ENCODE measurements around the gene MT1H.
"Not testable (repeated sequence)": the region's sequence is repeated elsewhere in the genome, so short reads cannot be mapped to it uniquely, and the experiment has no call there.

The MT1H gene

GRCh38 chr16:56669005-56669839, at the start of gene MT1H:
Gene MT1H (plus strand): TSS chr16:56669814. CDS start chr16:56669885, 71 bp downstream.
- no peak for DNase-seq (ENCODE audit: low read depth)

- no peak for DNase-seq (ENCODE audit: low read depth)
These were observed 49.2 kb upstream of the MT1H start for GRCh38 chr16:56620339-56620897.

DNA sequence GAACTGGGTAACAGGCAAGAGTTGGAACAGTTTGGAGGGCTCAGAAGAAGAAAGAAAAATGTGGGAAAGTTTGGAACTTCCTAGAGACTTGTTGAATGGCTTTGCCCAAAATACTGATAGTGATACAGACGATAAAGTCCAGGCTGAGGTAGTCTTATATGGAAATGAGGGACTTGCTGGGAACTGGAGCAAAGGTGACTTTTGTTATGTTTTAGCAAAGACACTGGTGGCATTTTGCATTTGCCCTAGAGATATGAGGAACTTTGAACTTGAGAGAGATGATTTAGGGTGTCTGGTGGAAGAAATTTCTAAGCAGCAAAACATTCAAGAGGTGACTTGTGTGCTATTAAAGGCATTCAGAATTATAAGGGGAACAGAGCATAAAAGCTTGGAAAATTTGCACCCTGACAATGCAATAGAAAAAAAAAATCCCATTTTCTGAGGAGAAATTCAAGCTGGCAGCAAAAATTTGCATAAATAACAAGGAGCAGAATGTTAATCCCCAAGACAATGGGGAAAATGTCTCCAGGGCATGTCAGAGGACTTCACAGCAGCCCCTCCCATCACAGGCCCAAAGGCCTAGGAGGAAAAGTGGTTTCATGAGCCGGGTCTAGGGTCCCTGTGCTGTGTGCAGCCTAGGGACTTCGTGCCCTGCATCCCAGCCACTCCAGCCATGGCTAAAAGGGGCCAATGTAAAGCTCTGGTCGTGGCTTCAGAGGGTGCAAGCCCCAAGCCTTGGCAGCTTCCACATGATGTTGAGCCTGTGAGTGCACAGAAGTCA, 47.8 kb upstream of the MT1H start:
- not testable (repeated sequence) for DNase-seq (ENCODE audit: low read depth)

GRCh38 chr16:56623184-56623583, 46.4 kb upstream of the MT1H start:
- not testable (repeated sequence) for DNase-seq (ENCODE audit: low read depth)

GRCh38 chr16:56623637-56624036, 46.0 kb upstream of the MT1H start:
- DNase-seq (ENCODE audit: low read depth): no peak

- no peak for DNase-seq (ENCODE audit: low read depth)
These were observed 44.3 kb upstream of the MT1H start, which contains the start of gene MT1E for GRCh38 chr16:56625140-56625942. Gene MT1E (plus strand): TSS chr16:56625781. CDS start chr16:56625852, 71 bp downstream.

GRCh38 chr16:56625943-56626654, 43.5 kb upstream of the MT1H start:
- no peak for DNase-seq (ENCODE audit: low read depth)

GRCh38 chr16:56626685-56627084, 42.9 kb upstream of the MT1H start:
- no peak for DNase-seq (ENCODE audit: low read depth)

DNA sequence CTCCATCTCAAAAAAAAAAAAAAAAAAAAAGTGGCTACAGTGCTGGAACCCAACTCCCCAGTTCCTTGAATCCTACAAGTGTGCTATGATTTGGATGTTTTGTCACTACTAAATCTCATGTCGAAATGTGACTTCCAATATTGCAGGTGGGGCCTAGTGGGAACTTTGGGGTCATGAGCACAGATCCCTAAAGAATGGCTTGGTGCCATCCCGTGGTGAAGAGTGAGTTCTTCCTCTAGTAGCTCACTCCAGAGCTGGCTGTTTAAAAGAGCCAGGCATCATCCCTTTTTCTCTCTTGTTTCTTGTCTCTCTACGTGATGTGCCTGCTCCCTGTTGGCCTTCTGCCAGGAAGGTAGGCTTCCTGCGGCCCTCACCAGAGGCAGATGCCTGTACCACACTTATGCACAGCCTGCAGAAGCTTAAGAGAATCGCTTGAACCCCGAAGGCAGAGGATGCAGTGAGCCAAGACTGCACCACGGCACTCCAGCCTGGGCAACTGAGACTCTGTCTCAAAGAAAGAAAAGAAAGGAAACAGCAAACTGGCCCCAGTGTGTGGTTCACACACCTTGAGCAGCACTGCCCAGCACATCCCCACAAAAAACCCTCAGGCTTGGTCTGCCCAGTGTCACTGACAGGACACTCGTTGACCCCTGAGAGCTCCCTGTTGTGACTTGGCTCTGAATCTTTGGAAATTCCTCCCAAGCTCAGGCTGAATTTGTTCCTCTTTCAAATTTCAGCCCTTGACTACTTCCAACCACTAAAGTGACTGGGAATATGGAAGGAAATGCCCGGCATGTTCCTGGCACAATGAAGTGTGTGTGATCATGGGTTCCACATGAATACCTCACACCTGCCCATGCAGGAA, 40.9 kb upstream of the MT1H start:
- no peak for DNase-seq (ENCODE audit: low read depth)

GRCh38 chr16:56629531-56629930, 40.1 kb upstream of the MT1H start:
- no peak for DNase-seq (ENCODE audit: low read depth)

DNA sequence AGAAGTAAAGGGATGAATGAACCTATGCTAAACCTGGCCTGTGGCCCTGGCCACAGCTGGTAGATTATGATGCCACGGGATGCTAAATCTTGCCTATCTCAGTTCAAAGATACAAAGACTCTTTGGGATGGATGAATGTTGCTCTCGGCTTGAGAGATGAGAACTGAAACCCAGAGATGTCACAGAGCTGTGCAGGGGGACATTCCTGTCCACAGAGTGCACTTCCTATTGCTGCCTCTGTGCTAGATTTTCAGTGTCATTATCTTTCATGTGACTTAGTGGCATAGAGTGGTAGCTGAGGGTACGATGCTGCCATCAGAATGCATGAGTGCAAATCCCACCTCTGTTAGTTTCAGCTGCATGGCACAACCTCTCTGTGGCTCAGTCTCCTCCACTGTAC, 39.5 kb upstream of the MT1H start:
- no peak for DNase-seq (ENCODE audit: low read depth)

DNA sequence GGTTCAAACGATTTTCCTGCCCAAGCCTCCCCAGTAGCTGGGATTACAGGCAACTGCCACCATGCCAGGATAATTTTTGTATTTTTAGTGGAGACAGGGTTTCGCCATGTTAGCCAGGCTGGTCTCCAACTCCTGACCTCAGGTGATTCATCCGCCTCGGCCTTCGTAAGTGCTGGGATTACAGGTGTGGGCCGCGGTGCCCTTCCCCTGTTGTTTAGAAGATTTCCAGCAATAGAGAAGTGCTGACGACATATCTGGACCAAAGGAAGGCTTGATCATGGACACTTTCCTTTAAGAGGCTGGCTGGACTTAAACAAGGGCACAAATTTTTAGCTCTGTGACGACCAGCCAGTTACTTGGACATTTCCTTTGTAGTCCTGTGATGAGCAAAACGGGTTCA, 38.4 kb upstream of the MT1H start:
- DNase-seq (ENCODE audit: low read depth): no peak

DNA sequence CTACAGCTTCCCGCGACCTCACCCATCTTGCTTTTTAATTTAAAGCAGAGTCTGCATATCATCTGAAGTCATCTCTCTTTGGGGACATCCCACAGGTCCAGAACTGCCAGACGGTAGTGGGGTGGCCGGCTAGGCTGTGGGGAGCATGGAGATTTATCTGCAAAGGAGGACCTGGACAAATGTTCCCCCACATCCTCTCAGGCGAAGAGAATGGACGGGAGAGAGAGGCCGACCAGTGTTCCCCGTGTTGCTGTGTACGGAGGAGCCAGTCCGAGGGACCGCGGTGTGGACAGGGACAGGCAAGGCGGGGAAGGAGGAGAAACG, 37.8 kb upstream of the MT1H start:
- DNase-seq (ENCODE audit: low read depth): no peak

GRCh38 chr16:56632156-56632847, 37.3 kb upstream of the MT1H start, which contains the start of gene MT1M:
Gene MT1M (plus strand): TSS chr16:56632659. CDS start chr16:56632732, 73 bp downstream.
- no peak for DNase-seq (ENCODE audit: low read depth)

- no peak for DNase-seq (ENCODE audit: low read depth)
These were observed 36.7 kb upstream of the MT1H start for GRCh38 chr16:56632848-56633365.

DNA sequence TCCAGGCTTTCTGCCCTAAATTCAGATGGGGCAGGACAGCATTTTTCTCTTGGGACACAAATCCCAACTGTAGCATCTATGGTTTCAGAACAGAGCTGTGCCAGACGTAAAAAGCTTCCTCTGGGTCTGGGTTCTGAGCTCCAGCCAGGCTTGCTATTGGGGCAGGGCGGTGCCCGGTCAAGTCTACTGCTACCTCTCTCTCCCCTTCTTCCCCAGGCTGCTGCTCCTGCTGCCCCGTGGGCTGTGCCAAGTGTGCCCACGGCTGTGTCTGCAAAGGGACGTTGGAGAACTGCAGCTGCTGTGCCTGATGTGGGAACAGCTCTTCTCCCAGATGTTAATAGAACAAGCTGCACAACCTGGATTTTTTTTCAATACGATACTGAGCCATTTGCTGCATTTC, 36.1 kb upstream of the MT1H start:
- DNase-seq (ENCODE audit: low read depth): no peak

GRCh38 chr16:56634715-56635440, 34.7 kb upstream of the MT1H start:
- no peak for DNase-seq (ENCODE audit: low read depth)

DNA sequence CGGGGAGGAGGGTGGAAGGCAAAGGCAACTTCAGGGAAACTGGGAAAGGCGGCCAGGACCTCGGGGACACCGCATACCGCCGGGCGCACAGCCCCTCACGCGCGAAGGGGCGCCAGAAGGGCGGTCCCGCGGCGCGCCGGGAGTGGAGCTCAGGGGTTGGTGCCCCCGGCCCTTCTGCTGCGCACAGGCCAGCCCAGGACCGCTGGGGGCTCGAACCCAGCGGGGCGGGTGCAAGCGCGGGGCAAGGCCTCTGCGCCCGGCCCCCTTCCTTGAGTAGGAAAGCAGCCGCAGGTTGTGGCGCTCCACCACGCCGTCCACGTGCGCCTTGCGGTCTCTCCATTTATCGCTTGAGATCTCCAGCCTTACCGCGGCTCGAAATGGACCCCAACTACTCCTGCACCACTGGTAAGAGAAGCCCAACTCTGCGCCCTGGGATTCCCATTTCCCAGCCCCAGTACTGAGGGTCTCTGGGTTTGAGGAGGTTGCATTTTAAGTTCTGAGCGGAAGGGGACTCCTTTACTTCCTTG, 34.1 kb upstream of the MT1H start:
- DNase-seq (ENCODE audit: low read depth): no peak
